ENCODE data around the gene RHCE.

GRCh38 chr1:25462732-25463131 lies 42.1 kb upstream of the RHCE start:
- TF ChIP-seq ELK4 (IDR thresholded peaks at IDR 0.05; ENCODE audit: borderline replicate concordance, low read depth, low read length) = no peak
- TF ChIP-seq ZIC2 (tag by site-specific recombination; IDR thresholded peaks at IDR 0.05) = no peak
- no peak for TF ChIP-seq ZNF248 (tag by site-specific recombination; IDR thresholded peaks at IDR 0.05)
- TF ChIP-seq SETDB1 (IDR thresholded peaks at IDR 0.05; ENCODE audit: insufficient read length, low read length) = no peak
- TF ChIP-seq ZNF549 (tag by site-specific recombination; IDR thresholded peaks at IDR 0.05) = no peak
- TF ChIP-seq, protein P1, sequence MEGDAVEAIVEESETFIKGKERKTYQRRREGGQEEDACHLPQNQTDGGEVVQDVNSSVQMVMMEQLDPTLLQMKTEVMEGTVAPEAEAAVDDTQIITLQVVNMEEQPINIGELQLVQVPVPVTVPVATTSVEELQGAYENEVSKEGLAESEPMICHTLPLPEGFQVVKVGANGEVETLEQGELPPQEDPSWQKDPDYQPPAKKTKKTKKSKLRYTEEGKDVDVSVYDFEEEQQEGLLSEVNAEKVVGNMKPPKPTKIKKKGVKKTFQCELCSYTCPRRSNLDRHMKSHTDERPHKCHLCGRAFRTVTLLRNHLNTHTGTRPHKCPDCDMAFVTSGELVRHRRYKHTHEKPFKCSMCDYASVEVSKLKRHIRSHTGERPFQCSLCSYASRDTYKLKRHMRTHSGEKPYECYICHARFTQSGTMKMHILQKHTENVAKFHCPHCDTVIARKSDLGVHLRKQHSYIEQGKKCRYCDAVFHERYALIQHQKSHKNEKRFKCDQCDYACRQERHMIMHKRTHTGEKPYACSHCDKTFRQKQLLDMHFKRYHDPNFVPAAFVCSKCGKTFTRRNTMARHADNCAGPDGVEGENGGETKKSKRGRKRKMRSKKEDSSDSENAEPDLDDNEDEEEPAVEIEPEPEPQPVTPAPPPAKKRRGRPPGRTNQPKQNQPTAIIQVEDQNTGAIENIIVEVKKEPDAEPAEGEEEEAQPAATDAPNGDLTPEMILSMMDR (tag by site-specific recombination; IDR thresholded peaks at IDR 0.05) = no peak
- TF ChIP-seq ZNF610 (tag by site-specific recombination; IDR thresholded peaks at IDR 0.05; ENCODE audit: borderline replicate concordance) = no peak
- TF ChIP-seq SALL2 (tag by site-specific recombination; IDR thresholded peaks at IDR 0.05; ENCODE audit: borderline replicate concordance) = no peak

Measured in HEK293 (cell line).